H1 (cell line): Measurements from ENCODE around the gene TBRG4.

Experiments
- EZH2 ChIP-seq: fragments of 200-600 bp; sonication (generic); IDR thresholded peaks from 2 replicates; pipeline ENCODE4 v1.7.1; 2012; ENCODE audit warnings: low read depth, mild to moderate bottlenecking, moderate library complexity, low read length, inconsistent platforms; ENCODE audit not compliant: severe bottlenecking
- MAFK ChIP-seq: IDR thresholded peaks from 2 replicates; pipeline ENCODE4 v1.6.1; 2012; ENCODE audit warnings: low read depth, mild to moderate bottlenecking, improper control_type of control experiment, low read length
- POLR2A ChIP-seq, 2 experiments: IDR thresholded peaks; 1 replicate in 1 of 2; 2 replicates in 1 of 2; pipeline ENCODE4 v1.6.1; 2011; ENCODE audit warnings: low read depth in 2 of 2, low read length in 2 of 2, mild to moderate bottlenecking in 2 of 2; ENCODE audit errors: control extremely low read depth in 1 of 2
- POLR2AphosphoS5 ChIP-seq: IDR thresholded peaks from 2 replicates; pipeline ENCODE4 v1.6.1; 2011; ENCODE audit warnings: low read depth, low read length
- RAD21 ChIP-seq, 2 experiments: IDR thresholded peaks in 1 of 2; conservative IDR thresholded peaks in 1 of 2; 2 replicates each; pipeline ENCODE4 v1.6.1; 2011; ENCODE audit warnings: low read depth in 2 of 2, low read length in 2 of 2, improper control_type of control experiment in 1 of 2, inconsistent platforms in 1 of 2, mild to moderate bottlenecking in 1 of 2, moderate library complexity in 1 of 2
- SIX5 ChIP-seq: IDR thresholded peaks from 2 replicates; pipeline ENCODE4 v1.6.1; 2011; ENCODE audit warnings: mild to moderate bottlenecking, low read depth, low read length
- SUZ12 ChIP-seq: fragments of 200-600 bp; sonication (generic); IDR thresholded peaks from 2 replicates; pipeline ENCODE4 v1.6.1; 2012; ENCODE audit warnings: mild to moderate bottlenecking, inconsistent platforms, low read length, moderate library complexity, mixed read lengths
- YY1 ChIP-seq: IDR thresholded peaks from 2 replicates; pipeline ENCODE4 v1.6.1; 2011; ENCODE audit warnings: low read depth, mild to moderate bottlenecking, low read length
- ZNF274 ChIP-seq: IDR thresholded peaks from 2 replicates; pipeline ENCODE4 v1.7.0; 2012; ENCODE audit warnings: low read length, borderline replicate concordance; ENCODE audit errors: extremely low read depth
- TF ChIP-seq, protein P1 (sequence below), 3 experiments: IDR thresholded peaks; 1 replicate in 2 of 3; 2 replicates in 1 of 3; pipeline versions ENCODE4 v1.5.1 to v1.6.1; 2011; ENCODE audit warnings: low read length in 3 of 3, mild to moderate bottlenecking in 3 of 3, inconsistent platforms in 2 of 3, low read depth in 1 of 3, moderate library complexity in 1 of 3; ENCODE audit not compliant: insufficient read depth in 1 of 3; ENCODE audit errors: control extremely low read depth in 1 of 3

DNA sequence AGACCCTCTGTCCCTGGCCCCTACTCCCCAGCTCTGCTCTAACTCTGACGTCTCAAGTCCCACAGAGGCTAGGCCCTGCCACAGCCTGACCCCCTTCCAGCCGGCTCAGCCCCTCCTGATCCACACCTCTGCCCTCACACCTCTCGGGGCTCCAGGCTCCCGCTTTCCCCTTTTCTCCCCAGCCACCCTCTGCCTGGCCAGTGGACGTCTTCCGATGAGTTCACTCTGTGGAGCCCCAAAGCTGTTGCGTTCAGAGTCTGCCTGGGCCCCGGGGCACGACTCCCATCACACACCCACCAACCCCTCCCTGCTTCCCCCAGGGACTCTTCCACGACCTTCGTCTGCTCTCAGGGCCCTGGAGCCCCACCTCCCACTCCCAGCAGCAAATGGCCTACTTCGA lies 18.4 kb upstream of the TBRG4 start:
- no peak for TF ChIP-seq POLR2AphosphoS5
- no peak for TF ChIP-seq MAFK
- TF ChIP-seq RAD21 (IDR thresholded peaks at IDR 0.05 in 1 of 2, conservative IDR thresholded peaks at IDR 0.05 in 1 of 2; ENCODE audit: low read depth in 2 of 2, low read length in 2 of 2) = no peak
- no peak for TF ChIP-seq POLR2A (IDR thresholded peaks at IDR 0.05; ENCODE audit: control extremely low read depth in 1 of 2, low read depth in 2 of 2, low read length in 2 of 2)
- TF ChIP-seq, protein P1, sequence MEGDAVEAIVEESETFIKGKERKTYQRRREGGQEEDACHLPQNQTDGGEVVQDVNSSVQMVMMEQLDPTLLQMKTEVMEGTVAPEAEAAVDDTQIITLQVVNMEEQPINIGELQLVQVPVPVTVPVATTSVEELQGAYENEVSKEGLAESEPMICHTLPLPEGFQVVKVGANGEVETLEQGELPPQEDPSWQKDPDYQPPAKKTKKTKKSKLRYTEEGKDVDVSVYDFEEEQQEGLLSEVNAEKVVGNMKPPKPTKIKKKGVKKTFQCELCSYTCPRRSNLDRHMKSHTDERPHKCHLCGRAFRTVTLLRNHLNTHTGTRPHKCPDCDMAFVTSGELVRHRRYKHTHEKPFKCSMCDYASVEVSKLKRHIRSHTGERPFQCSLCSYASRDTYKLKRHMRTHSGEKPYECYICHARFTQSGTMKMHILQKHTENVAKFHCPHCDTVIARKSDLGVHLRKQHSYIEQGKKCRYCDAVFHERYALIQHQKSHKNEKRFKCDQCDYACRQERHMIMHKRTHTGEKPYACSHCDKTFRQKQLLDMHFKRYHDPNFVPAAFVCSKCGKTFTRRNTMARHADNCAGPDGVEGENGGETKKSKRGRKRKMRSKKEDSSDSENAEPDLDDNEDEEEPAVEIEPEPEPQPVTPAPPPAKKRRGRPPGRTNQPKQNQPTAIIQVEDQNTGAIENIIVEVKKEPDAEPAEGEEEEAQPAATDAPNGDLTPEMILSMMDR (IDR thresholded peaks at IDR 0.05; ENCODE audit: control extremely low read depth in 1 of 3, insufficient read depth in 1 of 3, low read depth in 1 of 3, low read length in 3 of 3) = no peak
- no peak for TF ChIP-seq SUZ12
- TF ChIP-seq EZH2 = no peak
- TF ChIP-seq YY1 = no peak
- no peak for TF ChIP-seq ZNF274
- no peak for TF ChIP-seq SIX5
